Ascending aorta (tissue), 2 donors: ENCODE data around the gene DNTT. TPM values are rescaled to one million over a fixed set of nuclear protein-coding genes. Genes with fewer than 3 reads are reported as not detected.

ENCODE experiments used
- DNase-seq, 2 donors: peaks; one replicate each; pipeline ENCODE4 v3.0.0-alpha.2; 2019; ENCODE audit warnings: low spot score in 2 of 2
- H3K27ac ChIP-seq, 2 donors: fragments of 200-600 bp; sonication (generic); one replicate each; pipeline ENCODE4 v1.5.1; 2016 to 2017; ENCODE audit warnings: mild to moderate bottlenecking in 1 of 2
- H3K27me3 ChIP-seq: fragments of 200-600 bp; sonication (generic); one replicate; pipeline ENCODE4 v1.5.1; 2017
- H3K36me3 ChIP-seq, 2 donors: fragments of 200-600 bp; sonication (generic); one replicate each; pipeline ENCODE4 v1.5.1; 2016
- H3K4me1 ChIP-seq, 2 donors: fragments of 200-600 bp; sonication (generic); one replicate each; pipeline ENCODE4 v1.5.1; 2016 to 2017; ENCODE audit warnings: mild to moderate bottlenecking in 1 of 2
- H3K4me3 ChIP-seq, 2 donors: fragments of 200-600 bp; sonication (generic); one replicate each; pipeline ENCODE4 v1.5.1; 2016 to 2017; ENCODE audit warnings: mild to moderate bottlenecking in 1 of 2
- H3K9me3 ChIP-seq, 2 donors: fragments of 200-600 bp; sonication (generic); one replicate each; pipeline ENCODE4 v1.5.1; 2016
- intact Hi-C: fragments of 100-400 bp; cut with DNase I; formaldehyde crosslinking; loops from one replicate; pipeline ENCODE4 v1.15.1; 2023
- total RNA-seq: library from RNA; depleted of rRNA; stranded (reverse); fragments of >200 nt; gene quantifications from one replicate; pipeline ENCODE4 v1.1.0, GENCODE V29; 2016
- TF ChIP-seq, protein P1 (sequence below), 3 experiments: fragments of 200-600 bp in 2 of 3; fragments of 450-650 bp in 1 of 3; sonication (generic) in 2 of 3; IDR thresholded peaks; one replicate each; pipeline ENCODE4 v1.5.1; 2016 to 2019; ENCODE audit warnings: antibody characterized with exemption in 3 of 3, mild to moderate bottlenecking in 1 of 3, moderate library complexity in 1 of 3

DNTT gene
- total RNA-seq, 1 donor from 2014 or later = not detected

- no peaks in the 10 kb centered on the region for H3K36me3 ChIP-seq
- H3K27me3 ChIP-seq = no peaks in the 10 kb centered on the region
- H3K4me1 ChIP-seq = peaks cover 0 to 4% of the 10 kb centered on the region in 2 donors
- H3K9me3 ChIP-seq = no peaks in the 10 kb centered on the region
- peak; percentile 33 to 92 for DNase-seq
- peak overlapping the region; percentile 45 to 61 for H3K4me3 ChIP-seq
- TF ChIP-seq, protein P1, sequence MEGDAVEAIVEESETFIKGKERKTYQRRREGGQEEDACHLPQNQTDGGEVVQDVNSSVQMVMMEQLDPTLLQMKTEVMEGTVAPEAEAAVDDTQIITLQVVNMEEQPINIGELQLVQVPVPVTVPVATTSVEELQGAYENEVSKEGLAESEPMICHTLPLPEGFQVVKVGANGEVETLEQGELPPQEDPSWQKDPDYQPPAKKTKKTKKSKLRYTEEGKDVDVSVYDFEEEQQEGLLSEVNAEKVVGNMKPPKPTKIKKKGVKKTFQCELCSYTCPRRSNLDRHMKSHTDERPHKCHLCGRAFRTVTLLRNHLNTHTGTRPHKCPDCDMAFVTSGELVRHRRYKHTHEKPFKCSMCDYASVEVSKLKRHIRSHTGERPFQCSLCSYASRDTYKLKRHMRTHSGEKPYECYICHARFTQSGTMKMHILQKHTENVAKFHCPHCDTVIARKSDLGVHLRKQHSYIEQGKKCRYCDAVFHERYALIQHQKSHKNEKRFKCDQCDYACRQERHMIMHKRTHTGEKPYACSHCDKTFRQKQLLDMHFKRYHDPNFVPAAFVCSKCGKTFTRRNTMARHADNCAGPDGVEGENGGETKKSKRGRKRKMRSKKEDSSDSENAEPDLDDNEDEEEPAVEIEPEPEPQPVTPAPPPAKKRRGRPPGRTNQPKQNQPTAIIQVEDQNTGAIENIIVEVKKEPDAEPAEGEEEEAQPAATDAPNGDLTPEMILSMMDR (IDR thresholded peaks at IDR 0.05) = peak; percentile 89 to 99 (median 99)
- H3K27ac ChIP-seq = no peak overlapping the region
- intact Hi-C loops = loop anchor here (1.0 to 10.0 kb wide), 3 partner anchors 138 to 650 kb away; partner anchors contain the start of genes LCOR and TLL2
Measured at GRCh38 chr10:96374985-96375830, 71.0 kb downstream of the DNTT start.

GRCh38 chr10:96376483-96376882 lies 72.2 kb downstream of the DNTT start:
- H3K4me3 ChIP-seq = no peak overlapping the region
- intact Hi-C loops = loop anchor here (5.0 to 10.0 kb wide), 2 partner anchors 456 to 648 kb away; partner anchors contain the start of gene LCOR
- DNase-seq = no peak
- TF ChIP-seq, protein P1 (IDR thresholded peaks at IDR 0.05) = no peak
- H3K27ac ChIP-seq = no peak overlapping the region
- peaks cover 0 to 4% of the 10 kb centered on the region in 2 donors for H3K4me1 ChIP-seq
- no peaks in the 10 kb centered on the region for H3K36me3 ChIP-seq
- H3K27me3 ChIP-seq = no peaks in the 10 kb centered on the region
- no peaks in the 10 kb centered on the region for H3K9me3 ChIP-seq

GRCh38 chr10:96377816-96378294 lies 73.6 kb downstream of the DNTT start:
- Histone ChIP-seq H3K4me3 (no peak overlapping the region), H3K27me3 (no peaks in the 10 kb centered on the region), H3K9me3 (no peaks in the 10 kb centered on the region), H3K4me1 (peaks cover 0 to 4% of the 10 kb centered on the region in 2 donors), H3K36me3 (no peaks in the 10 kb centered on the region), H3K27ac (no peak overlapping the region)
- no peak for DNase-seq
- intact Hi-C loops = loop anchor here (5.0 to 10.0 kb wide), 2 partner anchors 454 to 647 kb away; partner anchors contain the start of gene LCOR
- TF ChIP-seq, protein P1 (IDR thresholded peaks at IDR 0.05) = no peak

DNA sequence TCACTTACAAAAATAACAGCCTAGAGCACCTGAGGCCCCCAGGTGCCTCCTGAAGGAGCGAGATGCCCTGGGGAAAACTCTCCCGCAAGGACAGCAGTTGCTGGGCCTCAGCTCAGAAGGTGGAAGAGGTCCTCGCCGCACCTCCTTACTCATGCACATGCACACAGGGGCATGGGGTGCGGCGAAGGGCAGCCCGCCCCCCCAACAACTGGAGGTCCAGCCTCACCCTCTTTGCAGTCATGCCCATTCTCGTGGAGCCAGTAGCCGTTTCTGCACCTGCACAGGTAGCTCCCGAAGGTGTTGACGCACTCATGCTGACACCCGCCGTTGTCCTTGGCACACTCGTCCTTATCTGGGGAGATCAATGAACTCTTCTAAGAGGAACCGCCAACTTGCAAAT lies 74.5 kb downstream of the DNTT start:
- TF ChIP-seq, protein P1 (IDR thresholded peaks at IDR 0.05) = no peak
- no peak overlapping the region for H3K27ac ChIP-seq
- no peaks in the 10 kb centered on the region for H3K27me3 ChIP-seq
- no peak overlapping the region for H3K4me3 ChIP-seq
- H3K36me3 ChIP-seq = no peaks in the 10 kb centered on the region
- DNase-seq = no peak
- intact Hi-C loops = loop anchor here (5.0 to 10.0 kb wide), 2 partner anchors 454 to 646 kb away; partner anchors contain the start of gene LCOR
- H3K9me3 ChIP-seq = no peaks in the 10 kb centered on the region
- peaks cover 0 to 4% of the 10 kb centered on the region in 2 donors for H3K4me1 ChIP-seq

- intact Hi-C loops = loop anchor here (5.0 to 10.0 kb wide), 2 partner anchors 453 to 645 kb away; partner anchors contain the start of gene LCOR
- H3K4me3 ChIP-seq = no peak overlapping the region
- TF ChIP-seq, protein P1 (IDR thresholded peaks at IDR 0.05) = no peak
- no peak overlapping the region for H3K27ac ChIP-seq
- H3K36me3 ChIP-seq = no peaks in the 10 kb centered on the region
- no peak for DNase-seq
- H3K4me1 ChIP-seq = peaks cover 0 to 4% of the 10 kb centered on the region in 2 donors
- no peaks in the 10 kb centered on the region for H3K9me3 ChIP-seq
- H3K27me3 ChIP-seq = no peaks in the 10 kb centered on the region
Measured at GRCh38 chr10:96379758-96380157, 75.5 kb downstream of the DNTT start.
